Middle frontal gyrus (tissue), 1 donor: ENCODE measurements around the gene PASD1.
"Not testable (repeated sequence)": the region's sequence is repeated elsewhere in the genome, so short reads cannot be mapped to it uniquely, and the experiment has no call there.

Source experiments
- DNase-seq: peaks from one replicate; pipeline ENCODE4 v3.0.0-alpha.2; 2015; ENCODE audit warnings: low spot score; ENCODE audit errors: extremely low spot score

PASD1 gene, protein sequence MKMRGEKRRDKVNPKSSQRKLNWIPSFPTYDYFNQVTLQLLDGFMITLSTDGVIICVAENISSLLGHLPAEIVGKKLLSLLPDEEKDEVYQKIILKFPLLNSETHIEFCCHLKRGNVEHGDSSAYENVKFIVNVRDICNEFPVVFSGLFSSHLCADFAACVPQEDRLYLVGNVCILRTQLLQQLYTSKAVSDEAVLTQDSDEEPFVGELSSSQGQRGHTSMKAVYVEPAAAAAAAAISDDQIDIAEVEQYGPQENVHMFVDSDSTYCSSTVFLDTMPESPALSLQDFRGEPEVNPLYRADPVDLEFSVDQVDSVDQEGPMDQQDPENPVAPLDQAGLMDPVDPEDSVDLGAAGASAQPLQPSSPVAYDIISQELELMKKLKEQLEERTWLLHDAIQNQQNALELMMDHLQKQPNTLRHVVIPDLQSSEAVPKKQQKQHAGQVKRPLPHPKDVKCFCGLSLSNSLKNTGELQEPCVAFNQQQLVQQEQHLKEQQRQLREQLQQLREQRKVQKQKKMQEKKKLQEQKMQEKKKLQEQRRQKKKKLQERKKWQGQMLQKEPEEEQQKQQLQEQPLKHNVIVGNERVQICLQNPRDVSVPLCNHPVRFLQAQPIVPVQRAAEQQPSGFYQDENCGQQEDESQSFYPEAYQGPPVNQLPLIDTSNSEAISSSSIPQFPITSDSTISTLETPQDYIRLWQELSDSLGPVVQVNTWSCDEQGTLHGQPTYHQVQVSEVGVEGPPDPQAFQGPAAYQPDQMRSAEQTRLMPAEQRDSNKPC

GRCh38 chrX:151563449-151563848 is at the start of gene PASD1:
TSS of gene PASD1 (plus strand) at chrX:151563675. CDS start at chrX:151601554, 37,879 bp downstream.
- DNase-seq, result no peak

DNA sequence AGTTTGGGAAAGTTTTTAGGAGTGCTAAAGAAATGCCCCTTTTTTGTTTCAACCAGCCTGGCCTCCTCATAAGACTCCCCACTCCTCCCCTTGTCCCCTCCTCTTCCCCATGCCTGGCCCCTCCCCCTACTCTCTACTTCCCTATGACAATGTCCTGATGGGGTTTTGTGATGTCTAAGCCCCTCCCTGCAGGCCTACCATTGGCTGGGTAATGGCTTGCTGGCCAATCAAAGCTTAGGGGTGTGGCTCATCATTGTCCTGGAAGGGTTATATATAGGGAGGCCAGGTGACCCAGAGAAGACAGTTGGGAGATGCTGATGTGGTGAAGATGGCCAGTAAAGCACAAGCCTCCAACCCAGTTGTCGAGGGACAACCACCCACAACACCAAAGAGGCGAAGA is 48.2 kb upstream of the PASD1 start:
- DNase-seq, result no peak

- no peak for DNase-seq
Measured at GRCh38 chrX:151516538-151517187, 46.8 kb upstream of the PASD1 start.

- DNase-seq, result no peak
Measured at GRCh38 chrX:151517421-151517820, 46.1 kb upstream of the PASD1 start.

GRCh38 chrX:151523351-151523750 is 40.1 kb upstream of the PASD1 start:
- DNase-seq, result no peak

GRCh38 chrX:151536571-151536970 is 26.9 kb upstream of the PASD1 start:
- DNase-seq, result no peak

DNA sequence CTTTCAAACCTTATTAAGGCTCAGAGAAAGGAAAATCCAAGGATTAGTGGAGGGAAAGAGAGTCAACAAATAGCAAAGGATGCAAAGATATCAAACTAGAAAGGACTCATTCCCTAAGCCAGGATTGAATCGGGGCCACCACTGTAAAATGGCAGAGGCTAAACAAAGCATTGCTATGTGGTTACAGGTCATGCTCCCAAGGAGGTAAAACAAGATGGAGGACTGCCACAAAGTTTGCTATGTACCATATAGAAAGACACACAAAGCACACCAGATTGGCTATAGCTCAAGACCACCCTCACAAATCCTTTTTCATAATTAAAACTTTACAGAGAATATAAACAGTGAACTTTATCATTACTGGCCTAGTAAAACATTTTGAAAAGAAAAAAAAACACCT is 25.9 kb upstream of the PASD1 start:
- no peak for DNase-seq

DNA sequence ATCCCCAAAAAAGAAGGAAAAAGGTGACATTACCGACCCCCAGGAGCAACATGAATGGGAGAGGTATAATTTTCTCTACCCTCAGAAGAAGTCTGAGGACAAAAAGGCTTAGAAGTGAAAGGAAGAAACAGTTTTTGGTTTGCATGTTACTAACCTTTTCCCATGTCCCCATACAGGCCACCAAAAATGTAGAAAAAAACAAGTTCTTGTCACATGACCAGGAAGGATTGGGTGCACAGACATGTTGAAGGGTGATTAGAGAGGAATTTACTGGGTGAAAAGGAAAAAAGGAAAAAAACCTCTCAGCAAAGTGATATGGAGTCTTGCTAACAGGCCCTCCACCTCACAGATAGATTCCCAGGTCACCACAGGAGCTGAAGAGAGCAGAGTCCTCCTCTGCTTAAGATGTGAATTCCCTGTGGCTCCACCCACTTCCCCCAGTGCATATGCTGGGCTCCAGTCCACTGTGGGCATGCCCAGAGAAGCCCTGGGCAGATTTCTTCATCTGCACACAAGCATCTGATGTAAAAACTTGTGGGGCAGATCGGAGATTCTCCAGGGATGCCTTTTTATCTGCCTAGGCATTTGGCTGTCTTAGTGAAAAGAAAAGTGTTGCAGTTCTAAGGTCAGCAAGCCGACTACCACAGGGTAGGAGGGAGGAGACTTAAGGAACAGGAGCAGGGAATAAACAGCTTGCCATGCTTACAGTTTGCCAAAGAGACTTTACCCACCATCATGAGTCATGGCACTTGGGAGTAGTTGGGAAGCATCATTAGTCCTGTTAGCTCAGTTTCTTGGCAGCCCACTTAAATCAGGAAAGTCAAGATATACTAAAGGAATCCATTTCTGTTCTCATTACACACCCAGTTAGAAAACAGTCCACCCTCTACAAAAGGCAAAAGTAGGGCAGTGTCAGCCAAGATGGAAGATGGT is 25.0 kb upstream of the PASD1 start:
- no peak for DNase-seq

DNA sequence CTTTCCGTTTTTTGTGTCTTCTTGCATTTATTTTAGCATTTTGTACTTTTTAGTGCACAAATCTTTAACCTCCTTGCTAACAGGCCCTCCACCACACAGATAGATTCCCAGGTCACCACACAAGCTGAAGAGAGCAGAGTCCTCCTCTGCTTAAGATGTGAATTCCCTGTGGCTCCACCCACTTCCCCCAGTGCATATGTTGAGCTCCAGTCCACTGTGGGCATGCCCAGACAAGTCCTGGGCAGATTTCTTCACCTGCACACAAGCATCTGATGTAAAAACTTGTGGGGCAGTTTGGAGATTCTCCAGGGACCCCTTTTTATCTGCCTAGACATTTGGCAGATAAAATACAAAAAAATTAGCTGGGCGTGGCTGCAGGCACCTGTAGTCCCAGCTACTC is 19.8 kb upstream of the PASD1 start:
- DNase-seq, result no peak

DNA sequence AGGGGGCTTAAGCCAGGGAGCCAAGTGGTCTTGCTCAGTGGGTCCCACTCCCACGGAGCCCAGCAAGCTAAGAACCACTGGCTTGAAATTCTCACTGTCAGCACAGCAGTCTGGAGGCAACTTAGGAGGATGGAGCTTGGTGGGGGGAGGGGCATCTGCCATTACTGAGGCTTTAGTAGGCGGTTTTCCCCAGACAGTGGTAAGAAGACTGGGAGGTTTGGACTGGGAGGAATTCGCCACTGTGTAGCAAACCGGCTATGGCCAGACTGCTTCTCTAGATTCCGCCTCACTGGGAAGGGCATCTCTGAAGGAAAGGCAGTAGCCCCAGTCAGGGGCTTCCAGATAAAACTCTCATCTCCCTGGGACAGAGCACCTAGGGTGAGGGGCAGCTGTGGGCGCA is 17.2 kb upstream of the PASD1 start:
- DNase-seq, result not testable (repeated sequence)

DNA sequence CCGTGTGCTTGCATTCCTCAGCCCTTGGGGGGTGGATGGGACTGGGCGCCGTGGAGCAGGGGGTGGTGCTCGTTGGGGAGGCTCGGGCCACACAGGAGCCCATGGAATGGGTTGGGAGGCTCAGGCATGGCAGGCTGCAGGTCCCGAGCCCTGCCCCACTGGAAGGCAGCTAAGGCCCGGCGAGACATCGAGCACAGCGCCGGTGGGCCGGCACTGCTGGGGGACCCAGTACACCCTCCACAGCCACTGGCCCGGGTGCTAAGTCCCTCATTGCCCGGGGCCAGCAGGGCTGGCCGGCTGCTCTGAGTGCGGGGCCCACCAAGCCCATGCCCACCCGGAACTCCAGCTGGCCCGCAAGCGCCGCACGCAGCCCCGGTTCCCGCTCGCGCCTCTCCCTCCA is 12.3 kb upstream of the PASD1 start:
- not testable (repeated sequence) for DNase-seq

DNA sequence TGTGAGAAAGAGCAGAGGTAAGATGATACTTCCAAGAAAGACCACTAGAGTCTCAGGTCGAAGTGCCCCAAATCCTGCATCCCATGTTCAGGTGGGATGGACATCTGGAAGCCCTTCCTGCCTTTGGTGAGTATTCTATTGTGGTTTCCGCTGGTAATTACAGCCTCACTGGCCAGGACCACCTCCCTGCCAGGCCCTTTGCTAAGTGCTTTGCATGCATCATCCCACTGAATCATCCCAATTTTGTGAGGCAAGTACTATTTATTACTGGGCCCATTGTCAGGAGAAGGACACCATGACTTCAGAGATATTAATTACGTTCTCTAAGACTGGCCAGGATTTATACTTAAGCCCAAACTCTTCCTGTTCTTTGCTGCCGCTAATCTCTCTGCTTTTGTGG is 10.7 kb upstream of the PASD1 start:
- no peak for DNase-seq

GRCh38 chrX:151555301-151555700 is 8.2 kb upstream of the PASD1 start:
- DNase-seq, result not testable (repeated sequence)

DNA sequence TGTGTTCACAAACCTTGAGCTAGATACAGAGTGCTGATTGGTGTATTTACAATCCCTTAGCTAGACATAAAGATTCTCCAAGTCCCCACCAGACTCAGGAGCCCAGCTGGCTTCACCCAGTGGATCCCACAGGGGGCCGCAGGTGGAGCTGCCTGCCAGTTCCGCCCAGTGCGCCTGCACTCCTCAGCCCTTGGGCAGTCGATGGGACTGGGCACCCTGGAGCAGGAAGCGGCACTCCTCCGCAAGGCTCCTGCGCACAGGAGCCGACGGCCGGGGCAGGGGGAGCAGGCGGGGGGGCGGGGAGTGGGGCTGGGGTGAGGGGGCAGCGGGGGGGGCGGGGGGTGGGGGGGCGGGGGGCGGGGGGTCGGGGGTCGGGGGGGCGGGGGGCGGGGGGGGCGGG is 990 bp upstream of the PASD1 start:
- not testable (repeated sequence) for DNase-seq

GRCh38 chrX:151563003-151563402 is 472 bp upstream of the PASD1 start:
- not testable (repeated sequence) for DNase-seq

DNA sequence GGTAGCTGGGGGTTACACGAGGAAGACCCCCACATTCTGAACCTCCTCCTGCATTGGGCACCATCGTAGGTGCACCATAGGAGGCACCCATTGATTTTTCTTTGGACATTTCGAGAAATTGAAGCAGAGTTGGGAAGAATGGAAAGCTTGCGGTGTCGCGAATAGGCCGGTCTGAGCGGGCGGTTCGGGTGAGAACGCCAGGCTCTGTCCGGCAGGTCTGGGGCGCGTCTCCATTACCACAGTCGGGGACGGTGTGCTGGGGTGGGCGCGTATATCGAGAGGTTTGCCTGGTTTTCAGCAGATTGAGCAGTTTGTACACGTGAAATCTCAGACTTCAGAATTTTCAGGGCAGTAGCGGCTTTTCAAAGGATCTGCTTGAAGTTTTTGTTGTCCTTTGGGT is 560 bp downstream of the PASD1 start:
- DNase-seq, result no peak

DNA sequence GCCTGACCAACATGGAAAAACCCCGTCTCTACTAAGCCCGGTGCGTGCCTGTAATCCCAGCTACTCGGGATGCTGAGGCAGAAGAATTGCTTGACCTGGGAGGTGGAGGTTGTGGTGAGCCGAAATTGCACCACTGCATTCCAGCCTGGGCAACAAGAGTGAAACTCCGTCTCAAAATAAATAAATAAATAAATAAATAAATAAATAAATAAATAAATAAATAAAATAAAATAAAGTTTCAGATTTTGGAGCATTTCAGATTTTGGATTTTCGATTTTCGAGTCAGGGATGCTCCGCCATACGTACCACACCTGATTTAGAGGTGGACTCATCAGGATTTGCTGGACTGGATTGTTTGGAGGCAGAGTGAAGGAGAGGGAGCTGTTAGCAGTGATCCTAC is 3.4 kb downstream of the PASD1 start:
- DNase-seq, result not testable (repeated sequence)

DNA sequence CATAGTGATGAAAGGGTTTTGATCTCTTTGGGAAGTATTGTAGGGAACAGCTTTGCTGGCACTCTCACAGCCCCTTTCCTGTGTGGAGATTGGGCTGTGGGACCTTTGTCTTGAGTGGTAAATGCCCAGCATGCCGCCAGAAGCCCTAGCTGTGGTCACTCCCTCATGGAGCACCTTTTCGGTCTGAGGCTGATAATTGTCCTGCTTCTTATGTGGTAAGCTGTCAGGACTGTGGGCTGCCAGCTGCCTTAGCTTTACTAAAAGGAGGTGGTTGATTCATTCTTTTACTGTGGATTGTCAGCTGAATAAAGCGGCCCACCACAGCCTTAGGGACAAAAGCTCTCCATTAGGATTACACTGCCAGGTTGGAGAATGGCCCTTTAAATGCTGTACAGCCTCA is 7.1 kb downstream of the PASD1 start:
- DNase-seq, result no peak

DNA sequence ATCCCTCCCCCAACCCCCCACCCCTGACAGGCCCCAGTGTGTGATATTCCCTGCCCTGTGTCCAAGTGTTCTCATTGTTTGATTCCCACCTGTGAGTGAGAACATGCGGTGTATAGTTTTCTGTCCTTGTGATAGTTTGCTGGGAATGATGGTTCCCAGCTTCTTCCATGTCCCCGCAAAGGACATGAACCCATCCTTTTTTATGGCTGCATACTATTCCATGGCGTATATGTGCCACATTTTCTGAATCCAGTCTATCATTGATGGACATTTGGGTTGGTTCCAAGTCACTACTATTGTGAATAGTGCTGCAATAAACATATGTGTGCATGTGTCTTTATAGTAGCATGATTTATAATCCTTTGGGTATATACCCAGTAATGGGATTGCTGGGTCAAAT is 29.9 kb downstream of the PASD1 start:
- DNase-seq, result not testable (repeated sequence)

DNA sequence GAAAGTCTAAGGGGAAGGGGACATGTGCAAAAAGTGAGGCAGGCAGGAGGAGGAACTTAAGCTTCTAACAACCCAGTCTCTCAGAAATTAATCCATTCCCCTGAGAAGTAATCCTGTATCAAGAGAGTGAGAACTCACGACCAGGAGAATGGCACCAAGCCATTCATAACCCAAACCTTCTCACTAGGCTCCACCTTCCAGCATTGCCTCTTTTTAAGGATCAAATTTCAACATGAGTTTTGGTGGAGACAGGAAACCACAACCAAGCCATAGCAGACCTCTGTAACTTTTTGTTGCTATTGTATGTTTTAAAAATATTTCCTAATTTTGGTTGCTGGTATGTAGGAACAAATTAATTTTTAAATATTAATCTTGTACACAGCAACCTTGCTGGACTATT is 32.8 kb downstream of the PASD1 start:
- no peak for DNase-seq

DNA sequence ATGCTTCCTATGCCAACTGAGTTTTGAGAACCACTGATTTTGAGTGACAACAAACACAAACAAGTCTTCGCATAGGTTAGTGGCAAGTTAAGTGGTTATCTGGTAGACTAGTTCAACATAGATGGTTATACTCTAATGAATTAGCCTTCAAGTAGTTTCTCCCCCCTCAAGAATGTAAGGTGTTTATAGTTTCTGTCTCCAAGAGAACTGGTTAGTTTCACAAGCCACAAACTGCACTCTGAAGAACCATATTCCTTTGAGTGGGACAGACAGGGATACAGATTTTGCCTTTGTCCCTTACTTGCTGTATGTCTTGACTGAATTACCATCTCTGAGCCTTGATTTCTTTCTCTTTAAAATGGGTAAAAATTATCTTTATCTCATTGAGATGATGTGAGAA is 41.5 kb downstream of the PASD1 start:
- no peak for DNase-seq
